ENCODE data around the gene KRIT1.
"Not testable (repeated sequence)": the region's sequence is repeated elsewhere in the genome, so short reads cannot be mapped to it uniquely, and the experiment has no call there.

The KRIT1 gene

GRCh38 chr7:92246360-92247101 lies 817 bp upstream of the KRIT1 start:
- peak; percentile 6 for DNase-seq (ENCODE audit: low spot score)

GRCh38 chr7:92244808-92245486 lies 767 bp downstream of the KRIT1 start:
- DNase-seq (ENCODE audit: low spot score) = peak; percentile 48

- no peak for DNase-seq (ENCODE audit: low spot score)
Observed at GRCh38 chr7:92242972-92243371, 2.7 kb downstream of the KRIT1 start.

GRCh38 chr7:92230547-92230946 lies 15.2 kb downstream of the KRIT1 start:
- no peak for DNase-seq (ENCODE audit: low spot score)

- no peak for DNase-seq (ENCODE audit: low spot score)
Observed at GRCh38 chr7:92228742-92229141, 17.0 kb downstream of the KRIT1 start.

GRCh38 chr7:92228100-92228499 lies 17.6 kb downstream of the KRIT1 start:
- no peak for DNase-seq (ENCODE audit: low spot score)

- no peak for DNase-seq (ENCODE audit: low spot score)
Observed at GRCh38 chr7:92226981-92227380, 18.7 kb downstream of the KRIT1 start.

- no peak for DNase-seq (ENCODE audit: low spot score)
Observed at GRCh38 chr7:92221766-92222165, 23.9 kb downstream of the KRIT1 start.

- no peak for DNase-seq (ENCODE audit: low spot score)
Observed at GRCh38 chr7:92206672-92207071, 39.0 kb downstream of the KRIT1 start.

GRCh38 chr7:92205987-92206386 lies 39.7 kb downstream of the KRIT1 start:
- DNase-seq (ENCODE audit: low spot score) = no peak

- no peak for DNase-seq (ENCODE audit: low spot score)
Observed at GRCh38 chr7:92200791-92201190, 44.9 kb downstream of the KRIT1 start.

- DNase-seq (ENCODE audit: low spot score) = no peak
Observed at GRCh38 chr7:92192326-92192725, 53.4 kb downstream of the KRIT1 start.

- DNase-seq (ENCODE audit: low spot score) = not testable (repeated sequence)
Observed at GRCh38 chr7:92189246-92189645, 56.5 kb downstream of the KRIT1 start.

GRCh38 chr7:92184294-92184693 lies 61.4 kb downstream of the KRIT1 start:
- DNase-seq (ENCODE audit: low spot score) = not testable (repeated sequence)

- DNase-seq (ENCODE audit: low spot score) = peak; percentile 82
Observed at GRCh38 chr7:92178928-92179924, 66.5 kb downstream of the KRIT1 start, which contains the start of gene LRRD1. Gene LRRD1, minus strand, starts transcription at chr7:92179142. Its CDS starts 13,940 bp downstream, at chr7:92165202.

- DNase-seq (ENCODE audit: low spot score) = no peak
Observed at GRCh38 chr7:92177362-92177761, 68.4 kb downstream of the KRIT1 start.

- DNase-seq (ENCODE audit: low spot score) = not testable (repeated sequence)
Observed at GRCh38 chr7:92169529-92169928, 76.2 kb downstream of the KRIT1 start.

GRCh38 chr7:92161271-92161670 lies 84.4 kb downstream of the KRIT1 start:
- no peak for DNase-seq (ENCODE audit: low spot score)

GRCh38 chr7:92158660-92159575 lies 86.8 kb downstream of the KRIT1 start:
- no peak for DNase-seq (ENCODE audit: low spot score)

GRCh38 chr7:92156990-92157389 lies 88.7 kb downstream of the KRIT1 start:
- no peak for DNase-seq (ENCODE audit: low spot score)

- DNase-seq (ENCODE audit: low spot score) = no peak
Observed at GRCh38 chr7:92155108-92155739, 90.5 kb downstream of the KRIT1 start.
